Astrocyte (in vitro differentiated cells and primary cell): ENCODE measurements around the gene CNTROB.

Experiments used
- EZH2 ChIP-seq: IDR thresholded peaks from 2 replicates; pipeline ENCODE4 v1.6.1; 2012; ENCODE audit warnings: mild to moderate bottlenecking, low read length, inconsistent platforms; ENCODE audit not compliant: insufficient read depth
- TF ChIP-seq, protein P1 (sequence below): IDR thresholded peaks from 2 replicates; pipeline ENCODE4 v1.5.1; 2011; ENCODE audit warnings: low read depth, mild to moderate bottlenecking, inconsistent platforms, low read length, moderate library complexity; ENCODE audit not compliant: insufficient read depth

DNA sequence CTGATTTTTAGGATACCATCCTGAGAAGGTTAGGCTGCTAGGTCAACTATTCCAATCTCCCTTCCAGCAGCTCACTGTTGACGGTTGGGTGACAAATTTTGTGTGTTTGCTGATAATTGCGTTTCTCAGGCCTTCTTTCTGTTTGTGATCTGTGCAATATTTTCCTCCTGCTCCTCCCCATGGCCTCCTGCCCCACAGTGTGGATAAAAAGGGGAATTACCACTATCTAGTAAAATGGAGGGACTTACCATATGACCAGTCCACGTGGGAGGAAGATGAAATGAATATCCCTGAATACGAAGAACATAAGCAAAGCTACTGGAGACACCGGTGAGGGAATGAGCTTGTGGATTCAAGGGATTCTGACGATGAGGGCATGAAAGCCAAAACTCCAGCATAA, 34.2 kb upstream of the CNTROB start:
- TF ChIP-seq, protein P1, sequence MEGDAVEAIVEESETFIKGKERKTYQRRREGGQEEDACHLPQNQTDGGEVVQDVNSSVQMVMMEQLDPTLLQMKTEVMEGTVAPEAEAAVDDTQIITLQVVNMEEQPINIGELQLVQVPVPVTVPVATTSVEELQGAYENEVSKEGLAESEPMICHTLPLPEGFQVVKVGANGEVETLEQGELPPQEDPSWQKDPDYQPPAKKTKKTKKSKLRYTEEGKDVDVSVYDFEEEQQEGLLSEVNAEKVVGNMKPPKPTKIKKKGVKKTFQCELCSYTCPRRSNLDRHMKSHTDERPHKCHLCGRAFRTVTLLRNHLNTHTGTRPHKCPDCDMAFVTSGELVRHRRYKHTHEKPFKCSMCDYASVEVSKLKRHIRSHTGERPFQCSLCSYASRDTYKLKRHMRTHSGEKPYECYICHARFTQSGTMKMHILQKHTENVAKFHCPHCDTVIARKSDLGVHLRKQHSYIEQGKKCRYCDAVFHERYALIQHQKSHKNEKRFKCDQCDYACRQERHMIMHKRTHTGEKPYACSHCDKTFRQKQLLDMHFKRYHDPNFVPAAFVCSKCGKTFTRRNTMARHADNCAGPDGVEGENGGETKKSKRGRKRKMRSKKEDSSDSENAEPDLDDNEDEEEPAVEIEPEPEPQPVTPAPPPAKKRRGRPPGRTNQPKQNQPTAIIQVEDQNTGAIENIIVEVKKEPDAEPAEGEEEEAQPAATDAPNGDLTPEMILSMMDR, result peak; percentile 28
- TF ChIP-seq EZH2, result no peak
